MV-4-11 (cell line): Measurements from ENCODE around the gene IDH3G.

Experiments
- DNase-seq: peaks from one replicate; lab custom pipeline; 2025; lab: John Stamatoyannopoulos, UW

IDH3G gene

GRCh38 chrX:153791104-153791852, 2.9 kb downstream of the IDH3G start:
- no peak for DNase-seq

- no peak for DNase-seq
These were observed 4.5 kb downstream of the IDH3G start for GRCh38 chrX:153789654-153790053.

- no peak for DNase-seq
These were observed 7.5 kb downstream of the IDH3G start for GRCh38 chrX:153786669-153787068.

- DNase-seq = no peak
These were observed 9.7 kb downstream of the IDH3G start for GRCh38 chrX:153784325-153784967.

- no peak for DNase-seq
These were observed 10.7 kb downstream of the IDH3G start for GRCh38 chrX:153783378-153784013.

GRCh38 chrX:153782871-153783270, 11.3 kb downstream of the IDH3G start:
- DNase-seq = no peak

- DNase-seq = no peak
These were observed 11.9 kb downstream of the IDH3G start for GRCh38 chrX:153782313-153782712.

GRCh38 chrX:153781428-153782047, 12.6 kb downstream of the IDH3G start:
- no peak for DNase-seq

- no peak for DNase-seq
These were observed 13.3 kb downstream of the IDH3G start, which contains the start of gene SRPK3 for GRCh38 chrX:153780678-153781427. SRPK3 (plus strand) TSS chrX:153781041; CDS start chrX:153781087, 46 bp downstream.

GRCh38 chrX:153779891-153780677, 14.1 kb downstream of the IDH3G start:
- DNase-seq = peak; percentile 8

- peak; percentile 17 for DNase-seq
These were observed 15.5 kb downstream of the IDH3G start for GRCh38 chrX:153778684-153779101.

- no peak for DNase-seq
These were observed 16.0 kb downstream of the IDH3G start for GRCh38 chrX:153778181-153778580.

GRCh38 chrX:153777261-153778090, 16.7 kb downstream of the IDH3G start:
- DNase-seq = no peak

GRCh38 chrX:153776611-153777045, 17.5 kb downstream of the IDH3G start:
- DNase-seq = no peak

GRCh38 chrX:153776120-153776599, 18.0 kb downstream of the IDH3G start:
- no peak for DNase-seq

- no peak for DNase-seq
These were observed 18.7 kb downstream of the IDH3G start for GRCh38 chrX:153775293-153776119.

GRCh38 chrX:153774576-153775292, 19.4 kb downstream of the IDH3G start:
- no peak for DNase-seq
